GM13976 (cell line): ENCODE data around the gene DSP.

Experiments used
- DNase-seq: peaks from one replicate; pipeline ENCODE4 v3.0.0; 2012; ENCODE audit warnings: low spot score
- in situ Hi-C: fragments of 300-500 bp; cut with MboI; formaldehyde crosslinking; loops from one replicate; pipeline ENCODE4 v1.12.0; 2022; ENCODE audit warnings: low sequenced_read_pairs, mixed read lengths, inconsistent platforms; ENCODE audit not compliant: unreplicated experiment
- TF ChIP-seq, protein P1 (sequence below): IDR thresholded peaks from 2 replicates; pipeline ENCODE4 v1.5.1; 2012; ENCODE audit warnings: borderline replicate concordance, mild to moderate bottlenecking; ENCODE audit not compliant: insufficient read depth; ENCODE audit errors: extremely low read depth, missing control alignments, control extremely low read depth

DSP gene

DNA sequence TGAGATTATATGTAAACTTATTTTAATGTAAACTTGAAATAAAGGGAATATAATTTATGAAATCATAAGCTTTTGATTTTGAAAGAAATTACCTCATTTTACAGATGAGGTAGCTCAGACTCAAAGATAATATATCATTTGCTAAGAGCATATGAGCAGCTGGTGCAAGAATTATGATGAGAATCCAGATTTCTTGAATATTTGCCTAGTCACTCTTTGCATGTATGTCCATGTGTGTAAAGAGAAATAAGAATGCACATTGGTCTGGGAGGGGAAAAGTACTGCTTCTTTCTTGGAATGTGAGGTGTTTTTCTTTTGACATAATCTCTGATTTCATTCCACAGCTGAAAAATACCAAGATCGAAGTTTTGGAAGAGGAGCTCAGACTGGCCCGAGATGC is 37.5 kb downstream of the DSP start:
- in situ Hi-C loops, result no loop called here
- no peak for DNase-seq
- TF ChIP-seq, protein P1, sequence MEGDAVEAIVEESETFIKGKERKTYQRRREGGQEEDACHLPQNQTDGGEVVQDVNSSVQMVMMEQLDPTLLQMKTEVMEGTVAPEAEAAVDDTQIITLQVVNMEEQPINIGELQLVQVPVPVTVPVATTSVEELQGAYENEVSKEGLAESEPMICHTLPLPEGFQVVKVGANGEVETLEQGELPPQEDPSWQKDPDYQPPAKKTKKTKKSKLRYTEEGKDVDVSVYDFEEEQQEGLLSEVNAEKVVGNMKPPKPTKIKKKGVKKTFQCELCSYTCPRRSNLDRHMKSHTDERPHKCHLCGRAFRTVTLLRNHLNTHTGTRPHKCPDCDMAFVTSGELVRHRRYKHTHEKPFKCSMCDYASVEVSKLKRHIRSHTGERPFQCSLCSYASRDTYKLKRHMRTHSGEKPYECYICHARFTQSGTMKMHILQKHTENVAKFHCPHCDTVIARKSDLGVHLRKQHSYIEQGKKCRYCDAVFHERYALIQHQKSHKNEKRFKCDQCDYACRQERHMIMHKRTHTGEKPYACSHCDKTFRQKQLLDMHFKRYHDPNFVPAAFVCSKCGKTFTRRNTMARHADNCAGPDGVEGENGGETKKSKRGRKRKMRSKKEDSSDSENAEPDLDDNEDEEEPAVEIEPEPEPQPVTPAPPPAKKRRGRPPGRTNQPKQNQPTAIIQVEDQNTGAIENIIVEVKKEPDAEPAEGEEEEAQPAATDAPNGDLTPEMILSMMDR, result no peak

DNA sequence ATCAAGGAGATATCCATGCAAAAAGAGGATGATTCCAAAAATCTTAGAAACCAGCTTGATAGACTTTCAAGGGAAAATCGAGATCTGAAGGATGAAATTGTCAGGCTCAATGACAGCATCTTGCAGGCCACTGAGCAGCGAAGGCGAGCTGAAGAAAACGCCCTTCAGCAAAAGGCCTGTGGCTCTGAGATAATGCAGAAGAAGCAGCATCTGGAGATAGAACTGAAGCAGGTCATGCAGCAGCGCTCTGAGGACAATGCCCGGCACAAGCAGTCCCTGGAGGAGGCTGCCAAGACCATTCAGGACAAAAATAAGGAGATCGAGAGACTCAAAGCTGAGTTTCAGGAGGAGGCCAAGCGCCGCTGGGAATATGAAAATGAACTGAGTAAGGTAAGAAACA is 38.4 kb downstream of the DSP start:
- in situ Hi-C loops, result no loop called here
- TF ChIP-seq, protein P1, result no peak

DNA sequence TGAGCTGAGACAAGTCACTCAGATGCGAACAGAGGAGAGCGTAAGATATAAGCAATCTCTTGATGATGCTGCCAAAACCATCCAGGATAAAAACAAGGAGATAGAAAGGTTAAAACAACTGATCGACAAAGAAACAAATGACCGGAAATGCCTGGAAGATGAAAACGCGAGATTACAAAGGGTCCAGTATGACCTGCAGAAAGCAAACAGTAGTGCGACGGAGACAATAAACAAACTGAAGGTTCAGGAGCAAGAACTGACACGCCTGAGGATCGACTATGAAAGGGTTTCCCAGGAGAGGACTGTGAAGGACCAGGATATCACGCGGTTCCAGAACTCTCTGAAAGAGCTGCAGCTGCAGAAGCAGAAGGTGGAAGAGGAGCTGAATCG is 39.1 kb downstream of the DSP start:
- TF ChIP-seq, protein P1, result no peak
- DNase-seq, result no peak
- in situ Hi-C loops, result no loop called here

More for the DNA sequence above, 38.4 kb downstream of the DSP start:
- DNase-seq, result no peak

DNA sequence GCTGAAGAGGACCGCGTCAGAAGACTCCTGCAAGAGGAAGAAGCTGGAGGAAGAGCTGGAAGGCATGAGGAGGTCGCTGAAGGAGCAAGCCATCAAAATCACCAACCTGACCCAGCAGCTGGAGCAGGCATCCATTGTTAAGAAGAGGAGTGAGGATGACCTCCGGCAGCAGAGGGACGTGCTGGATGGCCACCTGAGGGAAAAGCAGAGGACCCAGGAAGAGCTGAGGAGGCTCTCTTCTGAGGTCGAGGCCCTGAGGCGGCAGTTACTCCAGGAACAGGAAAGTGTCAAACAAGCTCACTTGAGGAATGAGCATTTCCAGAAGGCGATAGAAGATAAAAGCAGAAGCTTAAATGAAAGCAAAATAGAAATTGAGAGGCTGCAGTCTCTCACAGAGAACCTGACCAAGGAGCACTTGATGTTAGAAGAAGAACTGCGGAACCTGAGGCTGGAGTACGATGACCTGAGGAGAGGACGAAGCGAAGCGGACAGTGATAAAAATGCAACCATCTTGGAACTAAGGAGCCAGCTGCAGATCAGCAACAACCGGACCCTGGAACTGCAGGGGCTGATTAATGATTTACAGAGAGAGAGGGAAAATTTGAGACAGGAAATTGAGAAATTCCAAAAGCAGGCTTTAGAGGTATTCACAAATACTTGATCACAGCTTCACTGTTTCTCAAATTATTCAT is 39.6 kb downstream of the DSP start:
- DNase-seq, result no peak
- TF ChIP-seq, protein P1, result no peak
- in situ Hi-C loops, result no loop called here

DNA sequence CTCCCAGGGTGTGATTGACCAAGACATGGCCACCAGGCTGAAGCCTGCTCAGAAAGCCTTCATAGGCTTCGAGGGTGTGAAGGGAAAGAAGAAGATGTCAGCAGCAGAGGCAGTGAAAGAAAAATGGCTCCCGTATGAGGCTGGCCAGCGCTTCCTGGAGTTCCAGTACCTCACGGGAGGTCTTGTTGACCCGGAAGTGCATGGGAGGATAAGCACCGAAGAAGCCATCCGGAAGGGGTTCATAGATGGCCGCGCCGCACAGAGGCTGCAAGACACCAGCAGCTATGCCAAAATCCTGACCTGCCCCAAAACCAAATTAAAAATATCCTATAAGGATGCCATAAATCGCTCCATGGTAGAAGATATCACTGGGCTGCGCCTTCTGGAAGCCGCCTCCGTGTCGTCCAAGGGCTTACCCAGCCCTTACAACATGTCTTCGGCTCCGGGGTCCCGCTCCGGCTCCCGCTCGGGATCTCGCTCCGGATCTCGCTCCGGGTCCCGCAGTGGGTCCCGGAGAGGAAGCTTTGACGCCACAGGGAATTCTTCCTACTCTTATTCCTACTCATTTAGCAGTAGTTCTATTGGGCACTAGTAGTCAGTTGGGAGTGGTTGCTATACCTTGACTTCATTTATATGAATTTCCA is 43.9 kb downstream of the DSP start:
- in situ Hi-C loops, result no loop called here
- DNase-seq, result no peak
- TF ChIP-seq, protein P1, result no peak

DNA sequence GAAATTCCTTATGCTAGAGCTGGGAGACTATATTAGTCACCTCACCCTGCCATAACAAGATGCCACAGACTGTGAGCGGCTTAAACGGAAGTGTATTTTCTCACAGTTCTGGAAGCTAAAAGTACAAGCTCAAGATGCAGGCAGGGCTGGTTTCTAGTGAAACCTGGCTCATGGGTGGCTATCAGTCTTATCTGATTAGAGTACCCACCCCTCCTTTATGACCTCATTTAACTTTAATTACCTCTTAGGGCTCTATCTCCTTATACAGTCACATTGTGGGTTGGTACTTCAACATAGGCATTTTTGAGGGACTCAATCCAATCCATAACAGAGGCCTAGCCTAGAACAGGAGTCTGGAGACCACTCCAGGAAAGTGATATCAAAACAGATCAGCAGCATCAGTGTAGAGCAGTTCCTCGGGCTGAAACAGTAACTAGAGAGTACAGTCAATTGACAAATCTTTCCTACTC is 46.2 kb downstream of the DSP start:
- no peak for DNase-seq
- in situ Hi-C loops, result no loop called here
- TF ChIP-seq, protein P1, result no peak
